HepG2 (cell line): ENCODE results near the gene OR11G2. TPM values are rescaled to one million over a fixed set of nuclear protein-coding genes. Genes with fewer than 3 reads are reported as not detected.
"Not testable (repeated sequence)": the region's sequence is repeated elsewhere in the genome, so short reads cannot be mapped to it uniquely, and the experiment has no call there.

Experiments used
- ATAC-seq: fragments of 200-7000 bp; cut with Tn5 transposase; 3 replicates; pipeline ENCODE4 v1.9.1; 2020; ENCODE audit warnings: mild to moderate bottlenecking, moderate library complexity
- BruUV-seq: library from RNA; stranded (reverse); fragments of 400-500 nt; replicated peaks from 2 replicates; lab custom pipeline; 2021; lab: Mats Ljungman, UMichigan
- CTCF ChIA-PET: fragments of 300-600 bp; formaldehyde crosslinking; extraction: SDS; loops from one replicate; lab custom pipeline; 2021; ENCODE audit warnings: low total read pairs, inconsistent platforms, low intra/inter-chr PET ratio; lab: Yijun Ruan, JAX
- POLR2A ChIA-PET: fragments of 350-600 bp; sonication (Branson Sonifier 250); formaldehyde crosslinking; loops from one replicate; lab custom pipeline; 2020; ENCODE audit warnings: antibody characterized with exemption, inconsistent platforms; lab: Yijun Ruan, JAX
- DNase-seq: peaks from one replicate; pipeline ENCODE4 v3.0.0-alpha.2; 2015; ENCODE audit warnings: low spot score
- FAIRE-seq: peaks from 3 replicates; lab custom pipeline; 2011; peaks lifted over from hg19 to GRCh38; lab: Jason Lieb, UNC
- H2AFZ ChIP-seq: one replicate; pipeline ENCODE4 v1.6.1; 2011; ENCODE audit warnings: low read length, inconsistent platforms
- H3K27ac ChIP-seq: fragments of 300-600 bp; 3 replicates; pipeline ENCODE4 v1.8.0; 2011; ENCODE audit warnings: mixed run types, mild to moderate bottlenecking, mixed read lengths, low read length, inconsistent platforms; ENCODE audit not compliant: insufficient read depth; ENCODE audit errors: extremely low read length
- H3K27me3 ChIP-seq, 2 experiments: fragments of 200-600 bp in 1 of 2; 2 replicates in 1 of 2; 3 replicates in 1 of 2; pipeline versions ENCODE4 v1.6.0 to v1.8.0; 2011; ENCODE audit warnings: low read length in 2 of 2, mild to moderate bottlenecking in 2 of 2, moderate library complexity in 2 of 2, inconsistent platforms in 1 of 2; ENCODE audit not compliant: insufficient read depth in 2 of 2, control insufficient read depth in 1 of 2
- H3K36me3 ChIP-seq, 2 experiments: fragments of 200-600 bp in 1 of 2; replicated peaks in 1 of 2; 2 replicates in 1 of 2; 3 replicates in 1 of 2; pipeline versions ENCODE4 v1.5.1 to v1.8.0; 2011; ENCODE audit warnings: low read length in 2 of 2, inconsistent platforms in 1 of 2; ENCODE audit not compliant: insufficient read depth in 2 of 2, control insufficient read depth in 1 of 2
- H3K4me1 ChIP-seq: 2 replicates; pipeline ENCODE4 v1.5.1; 2012; ENCODE audit warnings: low read length, inconsistent platforms; ENCODE audit not compliant: insufficient read depth
- H3K4me2 ChIP-seq: 2 replicates; pipeline ENCODE4 v1.6.0; 2011; ENCODE audit warnings: low read depth, low read length, inconsistent platforms
- H3K4me3 ChIP-seq, 3 experiments: fragments of 200-600 bp in 1 of 3; sonication (generic), shearing (Covaris generic) in 1 of 3; replicated peaks in 1 of 3; 2 replicates each; pipeline ENCODE4 v1.5.1; 2011 to 2016; ENCODE audit warnings: low read length in 3 of 3, inconsistent platforms in 2 of 3, low read depth in 2 of 3, mild to moderate bottlenecking in 2 of 3, control low read depth in 1 of 3, mixed read lengths in 1 of 3; ENCODE audit not compliant: insufficient read depth in 1 of 3
- H3K79me2 ChIP-seq: one replicate; pipeline ENCODE4 v1.6.1; 2011; ENCODE audit warnings: low read length, inconsistent platforms; ENCODE audit not compliant: insufficient read depth
- H3K9ac ChIP-seq: 2 replicates; pipeline ENCODE4 v1.6.0; 2011; ENCODE audit warnings: mild to moderate bottlenecking, low read depth, low read length, inconsistent platforms; ENCODE audit not compliant: insufficient read depth
- H3K9me3 ChIP-seq: 2 replicates; pipeline ENCODE4 v1.5.1; 2012; ENCODE audit warnings: mild to moderate bottlenecking, low read length
- H4K20me1 ChIP-seq: 2 replicates; pipeline ENCODE4 v1.6.0; 2011; ENCODE audit warnings: inconsistent platforms, mild to moderate bottlenecking, low read length, moderate library complexity; ENCODE audit not compliant: insufficient read depth
- CBX2 ChIP-seq, 2 experiments: fragments of 200-600 bp in 1 of 2; sonication (generic); formaldehyde crosslinking in 1 of 2; IDR thresholded peaks; 2 replicates each; pipeline versions ENCODE4 v1.7.0 to v1.8.1; 2018 to 2022; ENCODE audit warnings: low read depth in 2 of 2, low read length in 1 of 2, mild to moderate bottlenecking in 1 of 2, missing genetic modification reagents in 1 of 2
- HOMEZ ChIP-seq: IDR thresholded peaks from 2 replicates; pipeline ENCODE4 v1.6.1; 2016; ENCODE audit warnings: low read depth
- NCOA2 ChIP-seq: sonication (generic); formaldehyde crosslinking; IDR thresholded peaks from 2 replicates; pipeline ENCODE4 v1.8.0; 2022; ENCODE audit warnings: inconsistent platforms
- NRL ChIP-seq: sonication (generic); formaldehyde crosslinking; IDR thresholded peaks from 2 replicates; pipeline ENCODE4 v1.5.0; 2020; ENCODE audit warnings: missing genetic modification reagents, mild to moderate bottlenecking, moderate library complexity, borderline replicate concordance
- TSC22D2 ChIP-seq: sonication (generic); formaldehyde crosslinking; IDR thresholded peaks from 2 replicates; pipeline ENCODE4 v1.5.1; 2020; ENCODE audit warnings: missing genetic modification reagents, mild to moderate bottlenecking, borderline replicate concordance
- ZNF33A ChIP-seq: sonication (generic); formaldehyde crosslinking; IDR thresholded peaks from 2 replicates; pipeline ENCODE4 v1.5.1; 2020; ENCODE audit warnings: missing genetic modification reagents, mild to moderate bottlenecking, moderate library complexity, borderline replicate concordance
- ZNF430 ChIP-seq: sonication (generic); formaldehyde crosslinking; IDR thresholded peaks from 2 replicates; pipeline ENCODE4 v1.9.0; 2021; ENCODE audit warnings: mild to moderate bottlenecking, missing genetic modification reagents
- ZNF737 ChIP-seq: sonication (generic); formaldehyde crosslinking; IDR thresholded peaks from 2 replicates; pipeline ENCODE4 v1.5.0; 2020; ENCODE audit warnings: missing genetic modification reagents, mild to moderate bottlenecking, borderline replicate concordance
- ZNF776 ChIP-seq: sonication (generic); formaldehyde crosslinking; IDR thresholded peaks from 2 replicates; pipeline ENCODE4 v1.4.0; 2020; ENCODE audit warnings: mild to moderate bottlenecking, missing genetic modification reagents
- in situ Hi-C: cut with HindIII; loops from 2 replicates; pipeline ENCODE4 v1.10.0; 2017; ENCODE audit warnings: low pct_unique_long_range_greater_than_20kb; ENCODE audit not compliant: extremely low pct_ligation_motif_present
- intact Hi-C: fragments of 100-400 bp; cut with micrococcal nuclease; formaldehyde crosslinking; loops from one replicate; pipeline ENCODE4 v1.10.0; 2022; ENCODE audit not compliant: unreplicated experiment
- polyA plus RNA-seq, 8 experiments: library from polyadenylated mRNA; depleted of rRNA in 3 of 8; stranded (reverse) in 7 of 8; unstranded in 1 of 8; fragments of >200 nt; fragmentation: Illumina TruSeq in 4 of 8; extraction: Trizol in 4 of 8; gene quantifications; 2 replicates each; pipeline versions ENCODE4 v1.2.1 to v1.2.3, GENCODE V29; 2011 to 2016; ENCODE audit warnings: low read depth in 4 of 8, missing spikeins in 1 of 8, mixed read lengths in 1 of 8; ENCODE audit not compliant: insufficient read depth in 1 of 8
- total RNA-seq, 5 experiments: library from RNA; depleted of rRNA; stranded (reverse); fragments of >200 nt; fragmentation: Illumina TruSeq; extraction: Trizol; gene quantifications; 2 replicates each; pipeline ENCODE4 v1.2.3, GENCODE V29; 2016; ENCODE audit warnings: low read depth in 1 of 5
- TF ChIP-seq, protein P1 (sequence below): sonication (generic); formaldehyde crosslinking; conservative IDR thresholded peaks from 2 replicates; pipeline ENCODE4 v1.4.0; 2020; ENCODE audit warnings: missing genetic modification reagents
- TF ChIP-seq, protein P2 (sequence below): sonication (generic); formaldehyde crosslinking; IDR thresholded peaks from 2 replicates; pipeline ENCODE4 v1.8.0; 2022; ENCODE audit warnings: mild to moderate bottlenecking, missing genetic modification reagents, moderate library complexity

OR11G2 gene
- total and polyA plus RNA-seq, 2 of the 13 experiments (the other 11 are each of a cell fraction or from before 2014, with no cell fraction given): not detected

- in situ Hi-C loops: no loop called here
- POLR2A ChIA-PET: no interaction called here
- ATAC-seq (no peak), FAIRE-seq (no peak), DNase-seq (no peak)
- intact Hi-C loops: no loop called here
- Histone ChIP-seq H3K27me3 (no peaks in the 10 kb centered on the region), H2AFZ (no peak overlapping the region), H3K36me3 (no peaks in the 10 kb centered on the region), H3K4me3 (no peak overlapping the region), H3K79me2 (no peaks in the 10 kb centered on the region), H3K9me3 (peaks cover 16% of the 10 kb centered on the region), H3K4me2 (no peak overlapping the region), H4K20me1 (no peaks in the 10 kb centered on the region), H3K4me1 (no peaks in the 10 kb centered on the region), H3K27ac (no peak overlapping the region), H3K9ac (no peak overlapping the region)
- CTCF ChIA-PET: no interaction called here
- BruUV-seq: no TSS peak
- no peak for TF ChIP-seq ZNF737
- no peak for TF ChIP-seq NRL (CRISPR knock-in tag)
- TF ChIP-seq CBX2 (IDR thresholded peaks at IDR 0.05; ENCODE audit: low read depth, low read length): no peak
- no peak for TF ChIP-seq CBX2 (CRISPR knock-in tag; IDR thresholded peaks at IDR 0.05; ENCODE audit: low read depth)
- no peak for TF ChIP-seq ZNF776 (CRISPR knock-in tag)
- TF ChIP-seq TSC22D2 (CRISPR knock-in tag): no peak
- no peak for TF ChIP-seq NCOA2 (CRISPR knock-in tag)
- no peak for TF ChIP-seq ZNF33A
- no peak for TF ChIP-seq ZNF430 (CRISPR knock-in tag)
- TF ChIP-seq HOMEZ (CRISPR knock-in tag): no peak
- TF ChIP-seq, protein P1, sequence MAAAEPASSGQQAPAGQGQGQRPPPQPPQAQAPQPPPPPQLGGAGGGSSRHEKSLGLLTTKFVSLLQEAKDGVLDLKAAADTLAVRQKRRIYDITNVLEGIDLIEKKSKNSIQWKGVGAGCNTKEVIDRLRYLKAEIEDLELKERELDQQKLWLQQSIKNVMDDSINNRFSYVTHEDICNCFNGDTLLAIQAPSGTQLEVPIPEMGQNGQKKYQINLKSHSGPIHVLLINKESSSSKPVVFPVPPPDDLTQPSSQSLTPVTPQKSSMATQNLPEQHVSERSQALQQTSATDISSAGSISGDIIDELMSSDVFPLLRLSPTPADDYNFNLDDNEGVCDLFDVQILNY (CRISPR knock-in tag): no peak
- TF ChIP-seq, protein P2, sequence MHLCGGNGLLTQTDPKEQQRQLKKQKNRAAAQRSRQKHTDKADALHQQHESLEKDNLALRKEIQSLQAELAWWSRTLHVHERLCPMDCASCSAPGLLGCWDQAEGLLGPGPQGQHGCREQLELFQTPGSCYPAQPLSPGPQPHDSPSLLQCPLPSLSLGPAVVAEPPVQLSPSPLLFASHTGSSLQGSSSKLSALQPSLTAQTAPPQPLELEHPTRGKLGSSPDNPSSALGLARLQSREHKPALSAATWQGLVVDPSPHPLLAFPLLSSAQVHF (CRISPR knock-in tag): no peak
Measured at GRCh38 chr14:20167091-20167490, 23.6 kb upstream of the OR11G2 start.

GRCh38 chr14:20169852-20170251 is 20.8 kb upstream of the OR11G2 start:
- CTCF ChIA-PET, H3K36me3 ChIP-seq, BruUV-seq, POLR2A ChIA-PET, H3K9ac ChIP-seq, FAIRE-seq, H3K4me2 ChIP-seq, H2AFZ ChIP-seq, H3K27me3 ChIP-seq, DNase-seq, H3K4me1 ChIP-seq, intact Hi-C loops, in situ Hi-C loops, H3K79me2 ChIP-seq, H3K27ac ChIP-seq, H3K4me3 ChIP-seq, H3K9me3 ChIP-seq, H4K20me1 ChIP-seq, ATAC-seq: not testable (repeated sequence)
